Skeletal muscle satellite cell (primary cell): ENCODE results near the gene NCK1.

ENCODE experiments used
- H3K27me3 ChIP-seq: 2 replicates; pipeline ENCODE4 v1.7.0; 2013; ENCODE audit warnings: low read length; ENCODE audit not compliant: control insufficient read depth, insufficient read depth
- H3K36me3 ChIP-seq: 2 replicates; pipeline ENCODE4 v1.7.0; 2013; ENCODE audit warnings: mild to moderate bottlenecking, control low read depth, low read length; ENCODE audit not compliant: insufficient read depth
- H3K4me1 ChIP-seq: 2 replicates; pipeline ENCODE4 v1.7.0; 2013; ENCODE audit warnings: low read length; ENCODE audit not compliant: control insufficient read depth, insufficient read depth
- H3K4me2 ChIP-seq: 2 replicates; pipeline ENCODE4 v1.7.0; 2013; ENCODE audit warnings: mild to moderate bottlenecking, low read length
- H3K4me3 ChIP-seq: 2 replicates; pipeline ENCODE4 v1.7.0; 2013; ENCODE audit warnings: low read length
- H3K9ac ChIP-seq: 2 replicates; pipeline ENCODE4 v1.7.0; 2013; ENCODE audit warnings: mild to moderate bottlenecking, low read depth, low read length, moderate library complexity
- H3K9me3 ChIP-seq: replicated peaks from 2 replicates; pipeline ENCODE4 v1.7.0; 2013; ENCODE audit warnings: mild to moderate bottlenecking, control low read depth, low read length

NCK1 gene

DNA sequence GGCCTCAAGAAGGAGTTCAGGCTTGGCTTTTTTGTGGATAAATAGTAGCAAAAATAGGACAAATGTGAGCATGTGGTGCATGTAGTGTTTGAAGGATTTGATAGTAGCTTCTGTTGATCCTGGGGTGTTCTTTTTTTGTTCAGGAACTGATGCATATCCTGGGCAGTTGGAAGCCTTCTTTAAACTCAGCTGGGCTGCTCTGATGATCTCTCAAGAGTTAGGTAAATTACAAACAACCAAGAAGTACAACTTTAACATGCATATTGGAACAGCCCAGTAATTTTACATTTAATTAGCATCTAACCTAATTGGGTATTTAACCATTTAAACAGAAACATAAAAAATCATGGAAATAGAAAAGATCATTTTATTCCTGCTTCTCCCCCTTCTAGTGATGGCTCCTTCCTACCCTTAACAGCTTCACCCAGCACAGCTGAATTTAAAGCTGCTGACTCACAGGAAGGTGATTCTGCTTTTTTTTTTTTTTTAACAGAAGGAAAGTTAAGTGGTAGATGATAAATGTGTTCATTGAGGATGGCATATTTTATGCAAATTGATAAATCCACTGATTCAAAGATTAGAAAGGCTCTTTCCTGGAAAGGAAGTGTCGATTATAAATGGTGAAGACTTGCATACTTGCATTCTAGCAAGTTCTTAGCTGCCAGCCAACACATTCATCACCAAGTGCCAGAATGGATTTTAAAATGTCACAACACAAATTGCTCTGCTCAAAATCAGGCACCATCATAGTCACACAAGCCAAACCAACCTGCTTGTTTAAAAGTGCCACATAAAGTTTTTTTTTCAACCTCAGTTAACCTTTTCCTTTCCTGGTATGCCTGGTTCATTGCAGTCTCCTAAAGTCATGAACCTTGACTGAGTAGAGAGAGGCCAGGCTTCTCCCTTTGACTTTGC, 23.1 kb upstream of the NCK1 start:
- Histone ChIP-seq H3K27me3 (no peaks in the 10 kb centered on the region), H3K4me2 (peak overlapping the region; percentile 28), H3K4me3 (no peak overlapping the region), H3K9me3 (no peaks in the 10 kb centered on the region), H3K4me1 (peaks cover 16% of the 10 kb centered on the region), H3K36me3 (peaks cover 3% of the 10 kb centered on the region), H3K9ac (no peak overlapping the region)

DNA sequence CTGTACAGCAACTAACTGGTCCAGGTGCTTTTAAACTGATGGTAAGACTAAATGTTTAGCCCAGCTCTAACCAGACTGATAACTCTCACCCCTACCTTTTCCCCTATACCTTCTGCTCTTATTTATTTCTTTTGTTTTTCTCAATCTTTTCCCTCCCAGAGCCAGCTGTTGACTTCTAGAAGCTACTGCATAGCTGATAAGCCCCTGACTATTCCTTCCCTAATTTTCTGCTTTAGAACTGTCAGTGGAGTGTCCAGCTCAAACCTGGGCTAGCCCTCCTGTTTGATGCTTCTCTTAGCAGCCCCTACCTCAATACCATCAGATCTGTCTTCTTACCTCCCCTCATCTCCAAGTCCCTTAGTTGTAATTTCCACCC, 22.5 kb upstream of the NCK1 start:
- no peak overlapping the region for H3K4me3 ChIP-seq
- H3K36me3 ChIP-seq, result peaks cover 3% of the 10 kb centered on the region
- peaks cover 16% of the 10 kb centered on the region for H3K4me1 ChIP-seq
- no peaks in the 10 kb centered on the region for H3K9me3 ChIP-seq
- no peak overlapping the region for H3K9ac ChIP-seq
- no peak overlapping the region for H3K4me2 ChIP-seq
- no peaks in the 10 kb centered on the region for H3K27me3 ChIP-seq

DNA sequence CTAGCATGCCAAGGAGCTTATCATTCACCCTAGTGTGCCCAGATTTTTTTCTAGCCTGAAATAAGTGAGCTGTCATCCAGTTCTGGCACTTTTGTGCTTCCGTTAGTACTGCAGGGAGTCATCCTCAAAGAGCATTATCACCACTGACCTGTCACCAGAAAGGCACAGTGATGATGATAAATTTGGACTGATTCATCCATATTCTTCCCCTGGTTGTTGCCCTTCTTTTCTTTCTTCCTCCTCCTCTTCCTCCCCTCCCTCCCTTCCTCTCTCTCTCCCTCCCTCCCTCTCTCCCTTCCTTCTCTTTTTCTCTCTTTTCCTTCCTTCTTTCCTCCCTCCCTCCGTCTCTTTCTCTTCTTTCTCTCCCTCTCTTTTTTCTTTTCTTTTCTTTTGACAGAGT, 21.8 kb upstream of the NCK1 start:
- no peaks in the 10 kb centered on the region for H3K9me3 ChIP-seq
- no peaks in the 10 kb centered on the region for H3K27me3 ChIP-seq
- H3K4me3 ChIP-seq, result no peak overlapping the region
- peaks cover 3% of the 10 kb centered on the region for H3K36me3 ChIP-seq
- no peak overlapping the region for H3K4me2 ChIP-seq
- peaks cover 16% of the 10 kb centered on the region for H3K4me1 ChIP-seq
- no peak overlapping the region for H3K9ac ChIP-seq

DNA sequence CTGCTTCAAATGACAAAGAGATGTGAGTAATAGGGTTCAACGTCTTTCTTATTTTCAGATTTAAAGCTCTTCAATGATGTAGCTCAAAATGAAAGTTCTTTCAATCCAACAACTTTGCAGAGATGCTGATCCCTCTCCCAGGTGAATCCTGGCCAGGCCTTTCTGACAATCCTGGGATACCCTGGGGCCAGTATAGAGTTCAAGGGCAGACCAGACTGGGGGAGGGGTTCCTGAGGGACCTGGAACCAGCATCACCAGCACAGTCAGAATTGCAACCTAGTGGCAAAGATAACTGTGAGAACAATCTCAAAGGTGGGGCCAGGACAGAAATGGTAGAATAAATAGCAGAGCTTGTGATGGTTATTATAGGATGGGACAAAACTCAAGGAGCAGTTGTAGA, 19.7 kb upstream of the NCK1 start:
- Histone ChIP-seq H3K36me3 (peaks cover 3% of the 10 kb centered on the region), H3K27me3 (no peaks in the 10 kb centered on the region), H3K9ac (no peak overlapping the region), H3K4me2 (no peak overlapping the region), H3K9me3 (no peaks in the 10 kb centered on the region), H3K4me3 (no peak overlapping the region), H3K4me1 (peaks cover 16% of the 10 kb centered on the region)

DNA sequence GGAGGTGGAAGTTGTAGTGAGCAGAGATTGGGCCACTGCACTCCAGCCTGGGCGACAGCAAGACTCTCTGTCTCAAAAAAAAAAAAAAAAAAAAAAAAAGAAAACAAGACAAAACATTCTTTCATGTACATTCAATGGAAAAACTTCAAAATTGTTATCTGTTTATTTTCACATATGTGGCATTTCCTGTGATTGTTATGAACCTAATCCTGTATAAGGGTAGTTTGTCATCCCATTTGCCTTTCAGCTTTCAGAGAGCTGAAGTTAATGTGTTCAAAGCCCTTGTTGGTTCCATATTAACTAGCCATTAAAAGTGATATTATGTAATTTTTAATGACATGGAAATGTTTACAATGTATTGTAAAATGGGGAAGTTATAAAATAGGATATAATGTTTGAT, 17.3 kb upstream of the NCK1 start:
- H3K4me1 ChIP-seq, result peaks cover under 1% of the 10 kb centered on the region
- no peak overlapping the region for H3K4me2 ChIP-seq
- peaks cover 3% of the 10 kb centered on the region for H3K36me3 ChIP-seq
- no peaks in the 10 kb centered on the region for H3K27me3 ChIP-seq
- H3K4me3 ChIP-seq, result no peak overlapping the region
- H3K9me3 ChIP-seq, result no peaks in the 10 kb centered on the region
- H3K9ac ChIP-seq, result no peak overlapping the region

- no peak overlapping the region for H3K4me3 ChIP-seq
These were observed 9.8 kb upstream of the NCK1 start for GRCh38 chr3:136852180-136852579.

DNA sequence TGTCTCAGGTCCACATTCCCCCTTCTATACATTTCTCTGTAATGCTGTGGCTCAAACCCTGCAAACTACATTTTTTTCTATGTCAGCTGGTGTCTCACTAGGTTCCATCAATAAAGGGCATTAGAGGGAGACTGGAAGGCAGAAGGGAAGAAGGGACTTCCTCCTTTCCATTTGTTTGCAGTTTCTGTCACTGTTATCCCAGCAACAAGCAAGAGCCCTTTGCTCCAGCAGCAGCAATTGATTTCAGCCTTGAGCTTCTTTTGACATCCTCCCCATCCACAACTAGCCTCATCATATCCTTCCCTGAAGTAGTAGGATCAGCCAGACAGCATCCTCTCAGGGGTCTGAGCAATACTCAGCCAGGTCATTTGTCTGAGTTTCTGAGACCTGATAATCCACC, 5.3 kb upstream of the NCK1 start:
- Histone ChIP-seq H3K4me3 (no peak overlapping the region), H3K4me2 (no peak overlapping the region), H3K9me3 (no peaks in the 10 kb centered on the region), H3K4me1 (peaks cover 8% of the 10 kb centered on the region), H3K36me3 (no peaks in the 10 kb centered on the region), H3K9ac (no peak overlapping the region), H3K27me3 (no peaks in the 10 kb centered on the region)

More at GRCh38 chr3:136852180-136852579, 9.8 kb upstream of the NCK1 start:
- H3K9me3 ChIP-seq, result no peaks in the 10 kb centered on the region
- no peaks in the 10 kb centered on the region for H3K27me3 ChIP-seq
- H3K9ac ChIP-seq, result no peak overlapping the region
- no peaks in the 10 kb centered on the region for H3K4me1 ChIP-seq
- no peak overlapping the region for H3K4me2 ChIP-seq
- no peaks in the 10 kb centered on the region for H3K36me3 ChIP-seq

GRCh38 chr3:136858381-136858780, 3.6 kb upstream of the NCK1 start:
- Histone ChIP-seq H3K9ac (no peak overlapping the region), H3K27me3 (no peaks in the 10 kb centered on the region), H3K36me3 (no peaks in the 10 kb centered on the region), H3K4me1 (peaks cover 10% of the 10 kb centered on the region), H3K4me3 (no peak overlapping the region), H3K9me3 (no peaks in the 10 kb centered on the region), H3K4me2 (no peak overlapping the region)

- no peak overlapping the region for H3K9ac ChIP-seq
These were observed 1.5 kb upstream of the NCK1 start for GRCh38 chr3:136860541-136860940.

DNA sequence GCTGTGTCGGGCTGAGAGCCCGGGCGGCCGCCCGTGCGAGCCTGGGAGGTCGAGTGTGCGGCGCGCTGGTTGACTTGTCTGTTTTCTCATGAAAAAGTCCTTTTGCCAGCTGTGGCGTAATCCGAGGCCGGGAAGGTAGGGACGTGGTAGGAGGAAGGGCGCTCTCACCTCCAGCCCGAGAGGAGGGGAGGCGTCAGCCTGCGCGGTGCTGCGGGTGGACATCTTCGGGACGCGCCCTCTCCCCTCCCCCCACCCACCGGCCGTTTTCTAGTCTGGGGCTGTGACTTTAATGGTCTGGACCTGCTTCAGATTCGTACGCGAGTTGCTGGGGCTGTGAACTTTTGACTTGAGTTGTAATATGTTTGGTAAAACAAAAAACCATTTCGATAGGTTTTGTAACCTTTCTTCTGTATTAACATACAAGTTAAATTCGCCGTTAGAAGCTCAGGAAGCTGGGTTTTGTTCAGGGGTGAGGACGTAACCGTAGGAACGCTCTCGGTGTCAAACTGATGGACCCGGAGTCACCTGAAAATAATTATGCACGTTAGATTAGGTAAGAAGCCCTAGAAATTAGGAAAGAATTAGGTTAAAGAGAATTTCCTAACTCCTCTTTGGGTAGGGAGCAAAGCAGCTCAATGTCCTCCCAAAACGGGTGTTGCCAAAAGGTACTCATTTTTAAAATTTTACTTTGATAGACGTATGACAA, 762 bp downstream of the NCK1 start:
- Histone ChIP-seq H3K9ac (peak overlapping the region; percentile 86), H3K27me3 (no peaks in the 10 kb centered on the region), H3K36me3 (no peaks in the 10 kb centered on the region), H3K4me3 (peak overlapping the region; percentile 97), H3K4me1 (peaks cover 12% of the 10 kb centered on the region), H3K9me3 (no peaks in the 10 kb centered on the region), H3K4me2 (peak overlapping the region; percentile 92)

More at GRCh38 chr3:136860541-136860940, 1.5 kb upstream of the NCK1 start:
- Histone ChIP-seq H3K27me3 (no peaks in the 10 kb centered on the region), H3K4me2 (peak overlapping the region; percentile 92), H3K4me3 (no peak overlapping the region), H3K4me1 (peaks cover 12% of the 10 kb centered on the region), H3K36me3 (no peaks in the 10 kb centered on the region), H3K9me3 (no peaks in the 10 kb centered on the region)

- no peaks in the 10 kb centered on the region for H3K9me3 ChIP-seq
- no peaks in the 10 kb centered on the region for H3K4me1 ChIP-seq
- peaks cover under 1% of the 10 kb centered on the region for H3K36me3 ChIP-seq
- H3K9ac ChIP-seq, result no peak overlapping the region
- no peak overlapping the region for H3K4me3 ChIP-seq
- H3K4me2 ChIP-seq, result no peak overlapping the region
- H3K27me3 ChIP-seq, result no peaks in the 10 kb centered on the region
These were observed 7.3 kb downstream of the NCK1 start for GRCh38 chr3:136869282-136869681.
